HG02938 (cell line): ENCODE measurements around the gene FAF1.

Experiments
- ATAC-seq: cut with Tn5 transposase; IDR thresholded peaks from one replicate; pipeline ENCODE4 v1.9.1; 2021; ENCODE audit warnings: mild to moderate bottlenecking, moderate library complexity; ENCODE audit not compliant: unreplicated experiment

FAF1 gene

GRCh38 chr1:50521703-50522102 lies 438.4 kb downstream of the FAF1 start:
- ATAC-seq, result peak; percentile 84

GRCh38 chr1:50517488-50517887 lies 442.6 kb downstream of the FAF1 start:
- ATAC-seq, result no peak

- ATAC-seq, result no peak
Observed at GRCh38 chr1:50516056-50516455, 444.0 kb downstream of the FAF1 start.

GRCh38 chr1:50508040-50508586 lies 452.0 kb downstream of the FAF1 start:
- no peak for ATAC-seq

GRCh38 chr1:50505427-50505826 lies 454.6 kb downstream of the FAF1 start:
- no peak for ATAC-seq

GRCh38 chr1:50503515-50503914 lies 456.6 kb downstream of the FAF1 start:
- no peak for ATAC-seq

GRCh38 chr1:50502147-50502546 lies 457.9 kb downstream of the FAF1 start:
- peak; percentile 73 for ATAC-seq

GRCh38 chr1:50497007-50497406 lies 463.1 kb downstream of the FAF1 start:
- ATAC-seq, result no peak

- ATAC-seq, result no peak
Observed at GRCh38 chr1:50493710-50494109, 466.4 kb downstream of the FAF1 start.

GRCh38 chr1:50492142-50492541 lies 467.9 kb downstream of the FAF1 start:
- no peak for ATAC-seq

- ATAC-seq, result no peak
Observed at GRCh38 chr1:50491142-50491541, 468.9 kb downstream of the FAF1 start.

- no peak for ATAC-seq
Observed at GRCh38 chr1:50490640-50491039, 469.4 kb downstream of the FAF1 start.

GRCh38 chr1:50488876-50489275 lies 471.2 kb downstream of the FAF1 start:
- no peak for ATAC-seq

GRCh38 chr1:50488356-50488755 lies 471.7 kb downstream of the FAF1 start:
- no peak for ATAC-seq

- no peak for ATAC-seq
Observed at GRCh38 chr1:50487725-50488124, 472.3 kb downstream of the FAF1 start.

- ATAC-seq, result no peak
Observed at GRCh38 chr1:50481142-50481736, 478.8 kb downstream of the FAF1 start.

GRCh38 chr1:50476800-50477199 lies 483.3 kb downstream of the FAF1 start:
- ATAC-seq, result no peak

GRCh38 chr1:50474859-50475809 lies 484.9 kb downstream of the FAF1 start:
- ATAC-seq, result no peak

GRCh38 chr1:50473513-50473912 lies 486.6 kb downstream of the FAF1 start:
- ATAC-seq, result no peak

GRCh38 chr1:50471967-50472366 lies 488.1 kb downstream of the FAF1 start:
- no peak for ATAC-seq

- ATAC-seq, result no peak
Observed at GRCh38 chr1:50462964-50463363, 497.1 kb downstream of the FAF1 start.

- no peak for ATAC-seq
Observed at GRCh38 chr1:50458507-50458906, 501.6 kb downstream of the FAF1 start.
